Glutamatergic neuron (in vitro differentiated cells): Measurements from ENCODE around the gene ZNF747. TPM values are rescaled to one million over a fixed set of nuclear protein-coding genes. Genes with fewer than 3 reads are reported as not detected.
"Not testable (repeated sequence)": the region's sequence is repeated elsewhere in the genome, so short reads cannot be mapped to it uniquely, and the experiment has no call there.

Experiments
- DNase-seq: peaks from one replicate; pipeline ENCODE4 v3.0.0; 2022
- H3K27ac Mint-ChIP-seq: one replicate; pipeline ENCODE4 v1.8.0; 2020; ENCODE audit warnings: mild to moderate bottlenecking, mixed read lengths, inconsistent platforms; ENCODE audit not compliant: unreplicated experiment
- H3K27me3 Mint-ChIP-seq: one replicate; pipeline ENCODE4 v1.8.0; 2020; ENCODE audit warnings: mild to moderate bottlenecking, moderate library complexity, mixed read lengths, inconsistent platforms; ENCODE audit not compliant: unreplicated experiment
- H3K36me3 Mint-ChIP-seq: one replicate; pipeline ENCODE4 v1.8.0; 2020; ENCODE audit warnings: mild to moderate bottlenecking, mixed read lengths, inconsistent platforms; ENCODE audit not compliant: unreplicated experiment
- H3K4me1 Mint-ChIP-seq: one replicate; pipeline ENCODE4 v1.8.0; 2020; ENCODE audit warnings: mild to moderate bottlenecking, low read depth, mixed read lengths, inconsistent platforms; ENCODE audit not compliant: unreplicated experiment
- H3K4me3 Mint-ChIP-seq: one replicate; pipeline ENCODE4 v1.8.0; 2020; ENCODE audit warnings: mild to moderate bottlenecking, mixed read lengths, inconsistent platforms; ENCODE audit not compliant: unreplicated experiment
- H3K9me3 Mint-ChIP-seq: one replicate; pipeline ENCODE4 v1.8.0; 2020; ENCODE audit warnings: mild to moderate bottlenecking, moderate library complexity, mixed read lengths, inconsistent platforms; ENCODE audit not compliant: unreplicated experiment
- CTCF ChIP-seq: fragments of 200-600 bp; sonication (generic); IDR thresholded peaks from one replicate; pipeline ENCODE4 v1.5.0; 2021; ENCODE audit not compliant: partially characterized antibody, unreplicated experiment
- total RNA-seq: library from RNA; stranded (reverse); fragmentation: NEBNext Ultra II Directional; extraction: Animal tissue kit (Norgen Biotek cat#: 25700); gene quantifications from one replicate; pipeline ENCODE4 v1.2.1, GENCODE V29; 2021; ENCODE audit not compliant: unreplicated experiment

The ZNF747 gene
- total RNA-seq, 1 donor from 2014 or later: 15.1 TPM

GRCh38 chr16:30548416-30549253, 14.0 kb upstream of the ZNF747 start:
- H3K4me3 Mint-ChIP-seq: no peak overlapping the region
- no peak overlapping the region for H3K27ac Mint-ChIP-seq
- TF ChIP-seq CTCF: no peak
- H3K9me3 Mint-ChIP-seq: peaks cover 5% of the 10 kb centered on the region
- peaks cover 7% of the 10 kb centered on the region for H3K27me3 Mint-ChIP-seq
- DNase-seq: no peak
- peaks cover 3% of the 10 kb centered on the region for H3K36me3 Mint-ChIP-seq
- H3K4me1 Mint-ChIP-seq: no peaks in the 10 kb centered on the region

DNA sequence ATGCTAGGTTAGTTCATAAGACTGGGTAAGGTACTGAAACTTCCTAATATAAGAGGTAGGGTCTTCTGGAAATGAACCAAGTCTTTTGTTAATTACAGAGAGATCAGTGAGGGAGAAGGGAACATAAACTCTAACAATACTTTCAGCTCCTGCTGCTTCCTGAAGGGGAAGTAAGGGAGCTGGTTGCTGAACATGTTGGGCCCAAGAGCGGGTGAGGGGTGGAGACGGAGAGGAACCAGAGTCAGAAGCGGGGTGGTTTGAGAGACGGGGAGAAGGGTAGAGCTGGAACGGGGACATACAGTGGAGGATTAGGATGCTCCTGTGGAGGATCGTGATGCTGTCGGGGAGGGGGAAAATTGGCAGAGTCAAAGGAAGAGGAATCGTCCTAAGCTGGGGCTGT, 11.5 kb upstream of the ZNF747 start:
- Mint-ChIP-seq H3K27ac (no peak overlapping the region), H3K9me3 (peaks cover 5% of the 10 kb centered on the region)

DNA sequence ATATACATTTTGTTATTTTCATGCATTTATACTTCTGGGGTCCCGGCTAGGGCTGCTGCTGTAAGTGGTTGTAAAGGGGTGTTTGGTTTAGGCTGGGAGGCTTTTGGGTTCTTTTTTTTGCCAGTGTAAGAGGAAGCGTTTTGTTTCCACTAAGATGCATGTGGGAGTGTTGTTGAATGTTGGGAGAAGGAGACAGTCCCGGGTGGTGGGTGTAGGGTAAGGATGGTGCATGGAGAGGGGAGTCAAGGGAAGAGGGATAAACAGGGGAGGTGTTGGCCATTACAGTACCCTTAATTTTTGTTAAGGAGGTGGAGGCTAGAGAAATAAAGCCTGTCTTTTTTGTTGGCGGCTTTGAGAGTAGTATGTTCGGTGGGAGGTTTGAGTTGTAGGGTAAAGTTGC, 8.4 kb upstream of the ZNF747 start:
- Mint-ChIP-seq H3K4me1 (no peaks in the 10 kb centered on the region), H3K4me3 (no peak overlapping the region), H3K27me3 (peaks cover 5% of the 10 kb centered on the region), H3K27ac (no peak overlapping the region), H3K36me3 (no peaks in the 10 kb centered on the region), H3K9me3 (peaks cover 2% of the 10 kb centered on the region)
- DNase-seq: no peak
- TF ChIP-seq CTCF: no peak

More for the DNA sequence above, 11.5 kb upstream of the ZNF747 start:
- no peak for DNase-seq
- Mint-ChIP-seq H3K4me1 (no peaks in the 10 kb centered on the region), H3K4me3 (no peak overlapping the region), H3K27me3 (peaks cover 7% of the 10 kb centered on the region), H3K36me3 (no peaks in the 10 kb centered on the region)
- no peak for TF ChIP-seq CTCF

DNA sequence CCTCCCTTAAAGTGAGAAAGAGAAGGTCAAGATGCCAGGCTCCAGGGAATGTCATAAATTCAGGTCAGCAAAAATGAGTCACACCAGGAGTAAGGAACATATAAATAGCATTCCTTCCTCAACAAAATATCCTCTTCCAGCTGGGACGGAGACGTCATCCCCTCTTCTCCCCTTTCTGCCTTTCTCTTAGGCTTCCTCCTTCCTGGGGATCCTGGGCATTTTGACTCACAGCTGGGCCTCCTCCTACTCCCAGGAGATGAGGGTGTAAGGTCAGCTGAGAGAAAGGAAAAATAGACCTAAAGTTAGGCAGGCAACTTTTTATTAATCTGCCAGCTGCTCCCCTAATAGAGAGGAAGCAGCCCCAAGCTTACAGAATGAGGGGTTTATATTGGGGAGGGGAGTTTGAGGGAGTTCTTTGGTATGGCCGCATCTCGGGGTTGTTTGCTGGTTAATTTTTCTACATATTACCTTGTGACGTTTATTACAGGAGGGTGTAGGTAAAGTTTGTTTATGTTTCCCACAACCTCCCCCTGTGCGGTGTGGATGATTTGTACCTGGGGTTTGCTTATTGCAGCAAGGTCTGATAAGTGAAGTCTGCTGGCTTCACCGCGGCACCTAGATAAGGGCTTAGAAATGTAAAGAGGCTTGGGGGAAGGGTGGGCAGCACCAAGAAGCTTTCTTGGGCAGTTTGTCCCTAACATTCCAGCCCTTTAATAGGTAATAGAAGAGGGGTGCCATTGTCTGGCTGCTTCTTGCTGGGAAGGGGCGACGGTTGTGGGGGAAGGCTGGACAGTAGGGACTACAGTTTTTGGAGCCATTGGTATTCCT, 7.1 kb upstream of the ZNF747 start:
- no peaks in the 10 kb centered on the region for H3K9me3 Mint-ChIP-seq
- H3K27ac Mint-ChIP-seq: no peak overlapping the region
- no peaks in the 10 kb centered on the region for H3K4me1 Mint-ChIP-seq
- DNase-seq: no peak
- TF ChIP-seq CTCF: no peak
- no peaks in the 10 kb centered on the region for H3K36me3 Mint-ChIP-seq
- H3K4me3 Mint-ChIP-seq: no peak overlapping the region
- H3K27me3 Mint-ChIP-seq: peaks cover 3% of the 10 kb centered on the region

GRCh38 chr16:30540916-30541464, 6.3 kb upstream of the ZNF747 start:
- DNase-seq, H3K27me3 Mint-ChIP-seq, H3K9me3 Mint-ChIP-seq, H3K4me1 Mint-ChIP-seq, H3K36me3 Mint-ChIP-seq, H3K27ac Mint-ChIP-seq, H3K4me3 Mint-ChIP-seq: not testable (repeated sequence)

- not testable (repeated sequence) for H3K27ac Mint-ChIP-seq, H3K9me3 Mint-ChIP-seq, H3K4me3 Mint-ChIP-seq, DNase-seq, H3K27me3 Mint-ChIP-seq, H3K36me3 Mint-ChIP-seq, H3K4me1 Mint-ChIP-seq
These were observed 5.4 kb upstream of the ZNF747 start for GRCh38 chr16:30539986-30540526.
